HL-60 (cell line): ENCODE measurements around the gene SLC15A5.

ENCODE experiments used
- TF ChIP-seq, protein P1 (sequence below): IDR thresholded peaks from one replicate; pipeline ENCODE4 v1.5.1; 2011; ENCODE audit warnings: low read length, control low read depth, inconsistent platforms; ENCODE audit not compliant: insufficient read depth
- TF ChIP-seq, protein P2 (sequence below): IDR thresholded peaks from 2 replicates; pipeline ENCODE4 v1.6.1; 2012; ENCODE audit warnings: low read depth; ENCODE audit not compliant: insufficient replicate concordance

DNA sequence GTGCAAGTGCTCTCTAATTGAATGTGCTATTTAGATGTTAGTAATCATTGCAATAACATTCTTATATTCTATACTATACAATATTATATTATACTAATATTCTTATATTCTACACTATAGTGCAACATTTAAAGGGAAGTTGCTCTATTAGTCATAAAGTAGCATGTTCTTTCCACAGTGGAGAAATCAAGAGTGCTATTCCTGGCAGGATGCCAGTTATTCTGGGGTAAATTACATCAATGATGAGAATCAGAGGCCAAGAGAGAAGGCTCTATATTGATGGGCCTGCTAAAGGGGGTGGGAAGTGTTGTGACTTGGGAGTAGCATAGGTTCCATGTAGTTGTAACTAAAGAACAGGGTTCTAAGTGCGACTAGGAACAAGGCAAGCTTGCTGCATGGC lies 121.5 kb downstream of the SLC15A5 start:
- TF ChIP-seq, protein P1, sequence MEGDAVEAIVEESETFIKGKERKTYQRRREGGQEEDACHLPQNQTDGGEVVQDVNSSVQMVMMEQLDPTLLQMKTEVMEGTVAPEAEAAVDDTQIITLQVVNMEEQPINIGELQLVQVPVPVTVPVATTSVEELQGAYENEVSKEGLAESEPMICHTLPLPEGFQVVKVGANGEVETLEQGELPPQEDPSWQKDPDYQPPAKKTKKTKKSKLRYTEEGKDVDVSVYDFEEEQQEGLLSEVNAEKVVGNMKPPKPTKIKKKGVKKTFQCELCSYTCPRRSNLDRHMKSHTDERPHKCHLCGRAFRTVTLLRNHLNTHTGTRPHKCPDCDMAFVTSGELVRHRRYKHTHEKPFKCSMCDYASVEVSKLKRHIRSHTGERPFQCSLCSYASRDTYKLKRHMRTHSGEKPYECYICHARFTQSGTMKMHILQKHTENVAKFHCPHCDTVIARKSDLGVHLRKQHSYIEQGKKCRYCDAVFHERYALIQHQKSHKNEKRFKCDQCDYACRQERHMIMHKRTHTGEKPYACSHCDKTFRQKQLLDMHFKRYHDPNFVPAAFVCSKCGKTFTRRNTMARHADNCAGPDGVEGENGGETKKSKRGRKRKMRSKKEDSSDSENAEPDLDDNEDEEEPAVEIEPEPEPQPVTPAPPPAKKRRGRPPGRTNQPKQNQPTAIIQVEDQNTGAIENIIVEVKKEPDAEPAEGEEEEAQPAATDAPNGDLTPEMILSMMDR: no peak
- TF ChIP-seq, protein P2, sequence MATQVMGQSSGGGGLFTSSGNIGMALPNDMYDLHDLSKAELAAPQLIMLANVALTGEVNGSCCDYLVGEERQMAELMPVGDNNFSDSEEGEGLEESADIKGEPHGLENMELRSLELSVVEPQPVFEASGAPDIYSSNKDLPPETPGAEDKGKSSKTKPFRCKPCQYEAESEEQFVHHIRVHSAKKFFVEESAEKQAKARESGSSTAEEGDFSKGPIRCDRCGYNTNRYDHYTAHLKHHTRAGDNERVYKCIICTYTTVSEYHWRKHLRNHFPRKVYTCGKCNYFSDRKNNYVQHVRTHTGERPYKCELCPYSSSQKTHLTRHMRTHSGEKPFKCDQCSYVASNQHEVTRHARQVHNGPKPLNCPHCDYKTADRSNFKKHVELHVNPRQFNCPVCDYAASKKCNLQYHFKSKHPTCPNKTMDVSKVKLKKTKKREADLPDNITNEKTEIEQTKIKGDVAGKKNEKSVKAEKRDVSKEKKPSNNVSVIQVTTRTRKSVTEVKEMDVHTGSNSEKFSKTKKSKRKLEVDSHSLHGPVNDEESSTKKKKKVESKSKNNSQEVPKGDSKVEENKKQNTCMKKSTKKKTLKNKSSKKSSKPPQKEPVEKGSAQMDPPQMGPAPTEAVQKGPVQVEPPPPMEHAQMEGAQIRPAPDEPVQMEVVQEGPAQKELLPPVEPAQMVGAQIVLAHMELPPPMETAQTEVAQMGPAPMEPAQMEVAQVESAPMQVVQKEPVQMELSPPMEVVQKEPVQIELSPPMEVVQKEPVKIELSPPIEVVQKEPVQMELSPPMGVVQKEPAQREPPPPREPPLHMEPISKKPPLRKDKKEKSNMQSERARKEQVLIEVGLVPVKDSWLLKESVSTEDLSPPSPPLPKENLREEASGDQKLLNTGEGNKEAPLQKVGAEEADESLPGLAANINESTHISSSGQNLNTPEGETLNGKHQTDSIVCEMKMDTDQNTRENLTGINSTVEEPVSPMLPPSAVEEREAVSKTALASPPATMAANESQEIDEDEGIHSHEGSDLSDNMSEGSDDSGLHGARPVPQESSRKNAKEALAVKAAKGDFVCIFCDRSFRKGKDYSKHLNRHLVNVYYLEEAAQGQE: no peak
